Measurements from ENCODE around the gene CERS6.

DNA sequence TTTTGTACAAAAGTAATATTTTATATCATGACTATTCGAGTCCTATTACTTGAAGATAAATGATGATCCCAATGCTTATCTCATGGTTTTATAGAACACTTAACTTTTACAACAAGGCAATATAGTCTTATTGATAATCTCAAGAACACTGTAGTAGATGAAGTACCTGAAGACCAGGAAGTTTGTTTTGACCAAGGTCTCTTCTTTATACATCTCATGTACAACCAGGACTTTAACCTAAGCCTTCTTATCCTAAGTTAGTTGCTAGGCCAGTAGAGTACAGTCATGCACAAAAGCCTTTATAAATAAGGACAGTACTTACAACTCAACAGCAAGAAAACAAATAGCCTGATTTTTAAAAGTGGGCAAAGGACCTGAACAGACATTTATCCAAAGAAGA, 198.6 kb downstream of the CERS6 start:
- TF ChIP-seq CTCF (conservative IDR thresholded peaks at IDR 0.05) (no peak), EZH2 (IDR thresholded peaks at IDR 0.05; ENCODE audit: low read depth) (no peak)
